ENCODE measurements around the gene MAS1. TPM values are rescaled to one million over a fixed set of nuclear protein-coding genes. Genes with fewer than 3 reads are reported as not detected.

MAS1 gene
- polyA plus RNA-seq, 1 experiment, result not detected

DNA sequence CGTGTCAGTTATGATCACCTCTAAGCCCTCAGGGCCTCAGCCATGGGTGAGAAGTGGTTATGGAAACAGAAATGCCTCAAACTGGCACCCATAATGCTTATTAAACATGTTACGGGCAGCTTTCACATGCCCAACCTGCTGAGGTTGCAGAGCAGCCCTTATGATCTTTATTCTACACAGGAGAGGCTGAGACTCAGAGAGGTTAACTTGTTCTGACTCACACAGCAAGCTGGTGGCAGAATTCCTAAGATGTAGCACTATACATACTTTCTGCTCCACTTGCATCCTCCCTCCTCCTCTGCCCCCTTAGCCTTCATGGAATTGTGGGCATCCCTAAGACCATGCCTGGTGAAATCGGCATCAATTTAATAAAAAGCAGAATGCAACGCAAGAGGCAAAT, 43.4 kb downstream of the MAS1 start:
- Histone ChIP-seq H3K27me3 (ENCODE audit: control insufficient read depth, insufficient read depth, low read length) (peaks cover 6% of the 10 kb centered on the region), H3K27ac (ENCODE audit: low read depth, low read length) (no peak overlapping the region), H3K9me3 (ENCODE audit: control insufficient read depth, insufficient read depth, low read length) (peaks cover 3% of the 10 kb centered on the region; the same call in 1 of the 2 replicates), H3K4me3 (ENCODE audit: low read depth, low read length) (no peak overlapping the region)
- TF ChIP-seq, protein P1, sequence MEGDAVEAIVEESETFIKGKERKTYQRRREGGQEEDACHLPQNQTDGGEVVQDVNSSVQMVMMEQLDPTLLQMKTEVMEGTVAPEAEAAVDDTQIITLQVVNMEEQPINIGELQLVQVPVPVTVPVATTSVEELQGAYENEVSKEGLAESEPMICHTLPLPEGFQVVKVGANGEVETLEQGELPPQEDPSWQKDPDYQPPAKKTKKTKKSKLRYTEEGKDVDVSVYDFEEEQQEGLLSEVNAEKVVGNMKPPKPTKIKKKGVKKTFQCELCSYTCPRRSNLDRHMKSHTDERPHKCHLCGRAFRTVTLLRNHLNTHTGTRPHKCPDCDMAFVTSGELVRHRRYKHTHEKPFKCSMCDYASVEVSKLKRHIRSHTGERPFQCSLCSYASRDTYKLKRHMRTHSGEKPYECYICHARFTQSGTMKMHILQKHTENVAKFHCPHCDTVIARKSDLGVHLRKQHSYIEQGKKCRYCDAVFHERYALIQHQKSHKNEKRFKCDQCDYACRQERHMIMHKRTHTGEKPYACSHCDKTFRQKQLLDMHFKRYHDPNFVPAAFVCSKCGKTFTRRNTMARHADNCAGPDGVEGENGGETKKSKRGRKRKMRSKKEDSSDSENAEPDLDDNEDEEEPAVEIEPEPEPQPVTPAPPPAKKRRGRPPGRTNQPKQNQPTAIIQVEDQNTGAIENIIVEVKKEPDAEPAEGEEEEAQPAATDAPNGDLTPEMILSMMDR (IDR thresholded peaks at IDR 0.05; ENCODE audit: low read depth, low read length), result no peak
- ChIA-PET POLR2A (interaction anchor here (1.4 kb wide), 1 partner anchor 34 kb away, joined by 3 read pairs; no protein-coding TSS in a partner anchor), CTCF (no interaction called here)
- DNase-seq (ENCODE audit: low read depth, low spot score), result no peak

DNA sequence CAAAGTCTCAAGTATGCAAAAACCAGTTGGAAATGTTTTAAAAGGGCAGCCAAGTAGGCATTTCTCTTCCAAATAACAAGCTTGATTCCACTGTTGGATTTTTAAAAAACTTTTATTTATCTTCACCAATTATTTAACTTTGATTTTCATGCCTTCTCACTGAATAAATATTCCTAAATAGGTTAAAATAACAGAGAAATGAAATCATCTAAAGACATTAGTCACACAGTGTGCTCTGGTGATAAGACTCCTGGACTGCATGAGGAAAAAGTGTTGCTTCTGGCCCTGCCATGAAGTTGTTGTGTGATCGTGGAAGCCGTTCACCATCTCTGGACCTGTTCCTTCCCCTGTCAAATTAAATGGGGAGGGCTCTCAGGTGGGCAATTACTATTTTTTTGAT, 44.3 kb downstream of the MAS1 start:
- POLR2A ChIA-PET, result no interaction called here
- Histone ChIP-seq H3K27me3 (ENCODE audit: control insufficient read depth, insufficient read depth, low read length) (peaks cover 6% of the 10 kb centered on the region), H3K9me3 (ENCODE audit: control insufficient read depth, insufficient read depth, low read length) (peaks cover 3% of the 10 kb centered on the region; the same call in 1 of the 2 replicates), H3K4me3 (ENCODE audit: low read depth, low read length) (no peak overlapping the region), H3K27ac (ENCODE audit: low read depth, low read length) (no peak overlapping the region)
- TF ChIP-seq, protein P1 (IDR thresholded peaks at IDR 0.05; ENCODE audit: low read depth, low read length), result no peak
- DNase-seq (ENCODE audit: low read depth, low spot score), result no peak
- CTCF ChIA-PET, result no interaction called here

DNA sequence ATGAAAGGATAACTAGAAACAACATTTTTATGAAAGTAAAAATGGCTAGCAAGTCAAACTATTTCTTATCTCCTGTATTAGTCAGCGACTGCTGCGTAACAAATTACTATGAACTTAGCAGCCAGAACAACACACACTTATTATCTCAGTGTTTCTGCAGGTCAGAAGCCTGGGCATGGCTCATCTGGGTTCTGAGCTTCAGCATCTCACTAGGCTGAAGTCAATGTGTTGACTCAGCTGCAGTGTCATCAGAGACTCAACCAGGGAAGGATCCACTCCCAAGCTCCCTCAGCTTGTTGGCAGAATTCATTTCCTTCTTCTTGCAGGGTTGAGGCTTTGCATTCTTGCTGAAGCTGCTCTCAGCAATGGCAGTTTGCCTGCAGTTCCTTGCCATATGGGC, 44.8 kb downstream of the MAS1 start:
- ChIA-PET POLR2A (no interaction called here), CTCF (interaction anchor here (0.7 kb wide), 1 partner anchor 72 kb away, joined by 3 read pairs; no protein-coding TSS in a partner anchor)
- H3K9me3 ChIP-seq (ENCODE audit: control insufficient read depth, insufficient read depth, low read length), result peaks cover 3% of the 10 kb centered on the region; the same call in 1 of the 2 replicates
- DNase-seq (ENCODE audit: low read depth, low spot score), result no peak
- TF ChIP-seq, protein P1 (IDR thresholded peaks at IDR 0.05; ENCODE audit: low read depth, low read length), result no peak
- H3K4me3 ChIP-seq (ENCODE audit: low read depth, low read length), result no peak overlapping the region
- H3K27ac ChIP-seq (ENCODE audit: low read depth, low read length), result no peak overlapping the region
- peaks cover 6% of the 10 kb centered on the region for H3K27me3 ChIP-seq (ENCODE audit: control insufficient read depth, insufficient read depth, low read length)

DNA sequence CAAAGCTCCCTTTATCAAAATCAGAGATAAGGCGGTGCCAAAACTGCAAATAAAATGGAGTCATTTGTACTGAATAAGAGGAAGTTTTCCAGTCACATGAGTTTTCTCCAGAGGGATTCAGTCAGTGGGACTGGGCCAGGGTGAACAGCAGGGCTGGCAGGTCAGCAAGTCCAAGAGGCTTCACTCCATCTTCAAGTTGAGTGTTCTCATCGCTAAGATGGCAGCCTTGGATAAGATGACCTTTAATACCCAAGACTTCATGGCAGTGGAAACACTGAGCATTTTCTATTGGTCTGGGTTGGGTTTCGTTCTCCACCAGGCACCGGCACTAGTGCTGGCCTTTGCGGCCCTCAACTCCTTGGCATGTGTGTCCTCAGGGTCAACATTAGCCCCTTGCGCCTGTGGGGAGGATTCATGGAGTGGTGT, 48.8 kb downstream of the MAS1 start:
- DNase-seq (ENCODE audit: low read depth, low spot score), result no peak
- no peak overlapping the region for H3K27ac ChIP-seq (ENCODE audit: low read depth, low read length)
- ChIA-PET POLR2A (no interaction called here), CTCF (interaction anchor here (6.2 kb wide), 1 partner anchor 76 kb away, joined by 119 read pairs; no protein-coding TSS in a partner anchor)
- no peak overlapping the region for H3K4me3 ChIP-seq (ENCODE audit: low read depth, low read length)
- TF ChIP-seq, protein P1 (IDR thresholded peaks at IDR 0.05; ENCODE audit: low read depth, low read length), result no peak
- H3K27me3 ChIP-seq (ENCODE audit: control insufficient read depth, insufficient read depth, low read length), result peaks cover 7% of the 10 kb centered on the region
- peaks cover 6% of the 10 kb centered on the region; the same call in 1 of the 2 replicates for H3K9me3 ChIP-seq (ENCODE audit: control insufficient read depth, insufficient read depth, low read length)

Other genes starting within 250 kb of the MAS1 start
- 126 and 194 TPM in 2 replicates for gene SOD2, start 197.7 kb upstream of the MAS1 start, polyA plus RNA-seq (2011; rRNA removed)
- 38.5 and 45.7 TPM in 2 replicates for gene WTAP, start 163.5 kb upstream of the MAS1 start, polyA plus RNA-seq (2011; rRNA removed)
- gene ACAT2, start 128.9 kb upstream of the MAS1 start, polyA plus RNA-seq (2011; rRNA removed), result 36.9 and 39.9 TPM in 2 replicates
- 132 and 182 TPM in 2 replicates for gene TCP1, start 101.4 kb upstream of the MAS1 start, polyA plus RNA-seq (2011; rRNA removed)
- gene MRPL18, start 100.5 kb upstream of the MAS1 start, polyA plus RNA-seq (2011; rRNA removed), result 80.4 and 96.7 TPM in 2 replicates
- 0.11 and 0.19 TPM in 2 replicates for gene PNLDC1, start 90.7 kb upstream of the MAS1 start, polyA plus RNA-seq (2011; rRNA removed)
- 40.9 and 59.4 TPM in 2 replicates for gene IGF2R, start 78.1 kb downstream of the MAS1 start, polyA plus RNA-seq (2011; rRNA removed)
- 0.10 and 0.36 TPM in 2 replicates for gene SLC22A1, start 230.8 kb downstream of the MAS1 start, polyA plus RNA-seq (2011; rRNA removed)